Measurements from ENCODE around the gene ULK4. TPM values are rescaled to one million over a fixed set of nuclear protein-coding genes. Genes with fewer than 3 reads are reported as not detected.

The ULK4 gene
- total and polyA plus RNA-seq, 9 donors, result 2.4 to 58.7 (median 7.3) TPM

DNA sequence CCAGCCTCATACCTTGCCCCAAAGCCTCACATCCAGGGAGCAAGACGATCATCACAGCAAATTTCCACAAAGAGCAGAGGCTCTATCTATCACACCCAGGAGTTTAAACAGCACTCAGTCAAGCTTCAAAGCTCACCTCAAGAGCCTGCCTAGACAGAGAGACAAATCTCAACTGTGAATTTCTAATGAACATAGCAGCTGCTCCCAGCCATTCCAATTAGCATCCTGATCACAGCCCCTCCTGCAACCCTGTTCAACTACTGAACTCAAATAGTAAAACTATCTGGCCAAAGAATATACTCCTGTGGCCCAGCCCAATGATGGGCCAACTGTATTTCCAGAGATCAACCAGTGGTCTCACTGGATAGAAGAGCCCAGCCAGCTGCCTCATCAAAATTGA, 492.8 kb downstream of the ULK4 start:
- 77 to 100% (median 95%) methylated on average over 1 of the region's 1 CpG for WGBS, 3 donors
- TF ChIP-seq EP300 (IDR thresholded peaks at IDR 0.05), result no peak
- TF ChIP-seq POLR2A (IDR thresholded peaks at IDR 0.05), result no peak
- TF ChIP-seq, protein P1, sequence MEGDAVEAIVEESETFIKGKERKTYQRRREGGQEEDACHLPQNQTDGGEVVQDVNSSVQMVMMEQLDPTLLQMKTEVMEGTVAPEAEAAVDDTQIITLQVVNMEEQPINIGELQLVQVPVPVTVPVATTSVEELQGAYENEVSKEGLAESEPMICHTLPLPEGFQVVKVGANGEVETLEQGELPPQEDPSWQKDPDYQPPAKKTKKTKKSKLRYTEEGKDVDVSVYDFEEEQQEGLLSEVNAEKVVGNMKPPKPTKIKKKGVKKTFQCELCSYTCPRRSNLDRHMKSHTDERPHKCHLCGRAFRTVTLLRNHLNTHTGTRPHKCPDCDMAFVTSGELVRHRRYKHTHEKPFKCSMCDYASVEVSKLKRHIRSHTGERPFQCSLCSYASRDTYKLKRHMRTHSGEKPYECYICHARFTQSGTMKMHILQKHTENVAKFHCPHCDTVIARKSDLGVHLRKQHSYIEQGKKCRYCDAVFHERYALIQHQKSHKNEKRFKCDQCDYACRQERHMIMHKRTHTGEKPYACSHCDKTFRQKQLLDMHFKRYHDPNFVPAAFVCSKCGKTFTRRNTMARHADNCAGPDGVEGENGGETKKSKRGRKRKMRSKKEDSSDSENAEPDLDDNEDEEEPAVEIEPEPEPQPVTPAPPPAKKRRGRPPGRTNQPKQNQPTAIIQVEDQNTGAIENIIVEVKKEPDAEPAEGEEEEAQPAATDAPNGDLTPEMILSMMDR (IDR thresholded peaks at IDR 0.05), result no peak

DNA sequence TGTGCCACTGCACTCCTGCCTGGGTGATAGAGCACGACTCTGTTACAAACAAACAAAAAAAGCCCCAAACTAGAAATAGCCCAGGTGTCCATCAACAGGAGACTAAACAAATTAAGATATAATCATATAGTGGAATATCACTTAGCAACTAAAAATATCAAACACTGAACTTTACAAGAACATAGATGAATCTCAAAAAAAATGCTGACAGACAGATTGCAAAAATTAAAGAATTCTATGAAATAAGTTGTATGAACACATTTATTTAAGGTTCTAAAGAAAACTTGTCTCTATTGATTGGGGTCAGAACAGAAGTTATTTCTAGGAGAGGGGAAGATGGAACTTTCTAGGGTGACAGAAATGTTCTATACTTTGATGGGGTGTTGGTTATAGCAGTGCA, 494.4 kb downstream of the ULK4 start:
- peaks cover 7% of the 10 kb centered on the region for H3K4me1 ChIP-seq (ENCODE audit: insufficient read depth)
- H3K27ac ChIP-seq, result no peak overlapping the region
- no peaks in the 10 kb centered on the region for H3K36me3 ChIP-seq
- no peaks in the 10 kb centered on the region for H3K9me3 ChIP-seq
- intact Hi-C loops (cut with DNase I), result no loop called here
- 77 to 84% (median 80%) methylated on average over 1 of the region's 1 CpG for WGBS, 3 donors
- H3K27me3 ChIP-seq, result no peaks in the 10 kb centered on the region
- no peak for DNase-seq
- no peak overlapping the region for H3K4me3 ChIP-seq
- TF ChIP-seq POLR2A (IDR thresholded peaks at IDR 0.05) (no peak), EP300 (IDR thresholded peaks at IDR 0.05) (no peak)
- TF ChIP-seq, protein P1 (IDR thresholded peaks at IDR 0.05), result no peak

More for the DNA sequence above, 492.8 kb downstream of the ULK4 start:
- H3K4me1 ChIP-seq (ENCODE audit: insufficient read depth), result peaks cover 5% of the 10 kb centered on the region
- H3K27ac ChIP-seq, result no peak overlapping the region
- H3K27me3 ChIP-seq, result no peaks in the 10 kb centered on the region
- intact Hi-C loops (cut with DNase I), result no loop called here
- no peak overlapping the region for H3K4me3 ChIP-seq
- DNase-seq, result no peak
- peaks cover 0 to 5% of the 10 kb centered on the region in 2 donors for H3K9me3 ChIP-seq
- H3K36me3 ChIP-seq, result no peaks in the 10 kb centered on the region

DNA sequence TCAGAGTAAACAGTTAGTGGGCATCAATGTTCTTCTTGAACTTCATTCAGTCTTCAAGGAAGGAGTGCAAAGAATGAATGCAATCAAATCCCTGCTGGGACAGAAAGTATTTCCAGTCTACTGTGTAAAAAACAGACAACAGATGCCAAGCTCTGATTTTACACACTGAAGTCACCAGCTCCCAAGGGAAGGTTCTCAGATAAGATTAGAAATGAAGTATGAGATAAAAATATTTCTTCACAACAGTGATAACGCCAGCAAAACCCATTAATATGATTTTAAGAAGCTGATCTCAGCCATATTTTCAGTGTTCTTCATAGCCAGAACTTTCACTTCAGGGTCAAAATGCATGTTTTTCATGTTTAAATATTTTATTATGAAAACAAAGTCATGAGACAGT, 497.0 kb downstream of the ULK4 start:
- DNase-seq, result no peak
- WGBS, 3 donors, result 4 to 11% (median 11%) methylated on average over 1 of the region's 1 CpG
- no peak overlapping the region for H3K27ac ChIP-seq
- intact Hi-C loops (cut with DNase I), result no loop called here
- TF ChIP-seq, protein P1 (IDR thresholded peaks at IDR 0.05), result no peak
- peaks cover 7% of the 10 kb centered on the region for H3K4me1 ChIP-seq (ENCODE audit: insufficient read depth)
- H3K4me3 ChIP-seq, result no peak overlapping the region
- no peaks in the 10 kb centered on the region for H3K36me3 ChIP-seq
- no peaks in the 10 kb centered on the region for H3K27me3 ChIP-seq
- H3K9me3 ChIP-seq, result no peaks in the 10 kb centered on the region

DNA sequence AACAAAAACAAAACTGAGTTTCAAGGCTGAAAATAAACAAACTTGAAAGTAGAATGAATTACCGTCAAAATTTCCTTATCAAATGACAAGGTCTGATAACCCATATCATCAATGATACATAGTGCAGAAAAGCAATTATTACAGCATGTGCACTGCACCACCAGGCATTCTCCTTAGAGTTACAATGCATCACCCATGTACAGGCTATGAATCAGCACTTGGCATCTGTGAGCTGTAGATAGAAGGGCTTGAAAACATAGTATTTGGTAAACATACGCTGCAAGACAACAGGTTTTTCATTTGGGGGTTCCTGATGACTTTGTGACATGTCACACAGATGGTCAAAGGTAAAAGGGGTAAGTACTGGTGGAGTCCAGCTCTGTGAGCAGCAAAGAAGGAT, 497.5 kb downstream of the ULK4 start:
- TF ChIP-seq EP300 (IDR thresholded peaks at IDR 0.05) (no peak), POLR2A (IDR thresholded peaks at IDR 0.05) (no peak)
- TF ChIP-seq, protein P1 (IDR thresholded peaks at IDR 0.05), result no peak
- Histone ChIP-seq H3K4me3 (no peak overlapping the region), H3K4me1 (ENCODE audit: insufficient read depth) (peaks cover 7% of the 10 kb centered on the region), H3K27ac (no peak overlapping the region), H3K27me3 (no peaks in the 10 kb centered on the region), H3K36me3 (no peaks in the 10 kb centered on the region), H3K9me3 (no peaks in the 10 kb centered on the region)
- WGBS, 3 donors, result 51 to 58% (median 53%) methylated on average over 2 of the region's 2 CpGs
- intact Hi-C loops (cut with DNase I), result no loop called here
- no peak for DNase-seq

Measured in ovary (tissue), 9 donors.